H1 (cell line): ENCODE measurements around the gene NUP107. TPM values are rescaled to one million over a fixed set of nuclear protein-coding genes. Genes with fewer than 3 reads are reported as not detected.

Experiments used
- CTCF ChIA-PET: fragments of 300-600 bp; sonication (Branson Sonifier 250); formaldehyde crosslinking; loops from one replicate; lab custom pipeline; 2021; ENCODE audit not compliant: partially characterized antibody; lab: Charles Lee
- POLR2A ChIA-PET: fragments of 300-600 bp; sonication (Branson Sonifier 250); formaldehyde crosslinking; loops from one replicate; lab custom pipeline; 2021; ENCODE audit warnings: inconsistent platforms; ENCODE audit not compliant: partially characterized antibody; lab: Charles Lee
- DNase-seq, 2 experiments: peaks; one replicate each; pipeline versions ENCODE4 v3.0.0 to v3.0.0-alpha.2; 2010 to 2022; ENCODE audit warnings: low spot score in 2 of 2, low read depth in 1 of 2, mixed read lengths in 1 of 2
- FAIRE-seq: peaks from 2 replicates; lab custom pipeline; 2011; peaks lifted over from hg19 to GRCh38; lab: Jason Lieb, UNC
- H2AFZ ChIP-seq: 2 replicates; pipeline ENCODE4 v1.8.1; 2012; ENCODE audit warnings: low read length, inconsistent platforms
- H2AK5ac ChIP-seq: 2 replicates; pipeline ENCODE4 v1.6.1; 2013; ENCODE audit warnings: low read depth, low read length
- H2BK120ac ChIP-seq: replicated peaks from 2 replicates; pipeline ENCODE3; 2013; ENCODE audit warnings: low read depth, low read length, inconsistent platforms
- H2BK12ac ChIP-seq: 2 replicates; pipeline ENCODE4 v1.6.1; 2013; ENCODE audit warnings: low read depth, low read length
- H2BK15ac ChIP-seq: 2 replicates; pipeline ENCODE4 v1.6.1; 2013; ENCODE audit warnings: low read length
- H2BK20ac ChIP-seq: 2 replicates; pipeline ENCODE4 v1.6.1; 2013; ENCODE audit warnings: low read length
- H2BK5ac ChIP-seq: 2 replicates; pipeline ENCODE4 v1.6.1; 2013; ENCODE audit warnings: low read depth, low read length
- H3K14ac ChIP-seq: 2 replicates; pipeline ENCODE4 v1.6.1; 2013; ENCODE audit warnings: inconsistent platforms; ENCODE audit not compliant: insufficient read length
- H3K18ac ChIP-seq: 2 replicates; pipeline ENCODE4 v1.6.1; 2013; ENCODE audit warnings: low read length; ENCODE audit errors: extremely low read depth
- H3K23ac ChIP-seq: 2 replicates; pipeline ENCODE4 v1.6.1; 2013; ENCODE audit warnings: inconsistent platforms; ENCODE audit not compliant: insufficient read length
- H3K23me2 ChIP-seq: 2 replicates; pipeline ENCODE4 v1.6.1; 2013; ENCODE audit warnings: low read depth, low read length
- H3K27ac ChIP-seq: 2 replicates; pipeline ENCODE4 v1.6.1; 2011; ENCODE audit warnings: low read depth, low read length, inconsistent platforms
- H3K27me3 ChIP-seq, 4 experiments: replicated peaks in 1 of 4; 1 replicate in 1 of 4; 2 replicates in 3 of 4; pipeline versions ENCODE4 v1.6.1 to v1.8.1; 2011 to 2013; ENCODE audit warnings: low read length in 3 of 4, mild to moderate bottlenecking in 3 of 4, inconsistent platforms in 2 of 4, mixed read lengths in 2 of 4, moderate library complexity in 1 of 4; ENCODE audit not compliant: control insufficient read depth in 3 of 4, insufficient read depth in 3 of 4; ENCODE audit errors: extremely low read depth in 1 of 4
- H3K36me3 ChIP-seq, 4 experiments: 2 replicates each; pipeline versions ENCODE4 v1.6.1 to v1.8.1; 2011 to 2013; ENCODE audit warnings: mild to moderate bottlenecking in 4 of 4, low read length in 3 of 4, moderate library complexity in 2 of 4, control low read depth in 1 of 4, inconsistent platforms in 1 of 4; ENCODE audit not compliant: insufficient read depth in 4 of 4, control insufficient read depth in 2 of 4
- H3K4ac ChIP-seq: replicated peaks from 2 replicates; pipeline ENCODE3; 2013; ENCODE audit warnings: low read length, low read depth, mixed read lengths, inconsistent platforms; ENCODE audit not compliant: insufficient read length
- H3K4me1 ChIP-seq, 4 experiments: replicated peaks in 1 of 4; 1 replicate in 1 of 4; 2 replicates in 3 of 4; pipeline versions ENCODE4 v1.6.1 to v1.8.1; 2011 to 2013; ENCODE audit warnings: low read length in 3 of 4, inconsistent platforms in 2 of 4, mixed read lengths in 1 of 4; ENCODE audit not compliant: insufficient read depth in 4 of 4, control insufficient read depth in 3 of 4
- H3K4me2 ChIP-seq, 2 experiments: 2 replicates each; pipeline versions ENCODE4 v1.6.1 to v1.8.1; 2011 to 2013; ENCODE audit warnings: low read depth in 2 of 2, low read length in 2 of 2, control low read depth in 1 of 2, inconsistent platforms in 1 of 2, mild to moderate bottlenecking in 1 of 2; ENCODE audit not compliant: insufficient read depth in 1 of 2
- H3K4me3 ChIP-seq, 4 experiments: fragments of 200-600, 300-600 bp in 1 of 4; sonication (generic), shearing (Covaris generic), sonication (Bioruptor Twin) in 1 of 4; 2 replicates each; pipeline versions ENCODE4 v1.5.1 to v1.8.1; 2011 to 2016; ENCODE audit warnings: low read length in 4 of 4, low read depth in 3 of 4, control low read depth in 2 of 4, inconsistent platforms in 2 of 4, mild to moderate bottlenecking in 2 of 4, mixed read lengths in 1 of 4, moderate library complexity in 1 of 4; ENCODE audit not compliant: insufficient read depth in 2 of 4; ENCODE audit errors: extremely low read depth in 1 of 4
- H3K56ac ChIP-seq: replicated peaks from 2 replicates; pipeline ENCODE3; 2013; ENCODE audit warnings: low read depth, mild to moderate bottlenecking, mixed read lengths, low read length, inconsistent platforms; ENCODE audit not compliant: insufficient read length
- H3K79me1 ChIP-seq: 2 replicates; pipeline ENCODE4 v1.6.1; 2013; ENCODE audit warnings: low read depth, low read length, control low read depth
- H3K79me2 ChIP-seq, 2 experiments: 2 replicates each; pipeline versions ENCODE4 v1.6.1 to v1.8.1; 2012 to 2013; ENCODE audit warnings: low read length in 2 of 2, mild to moderate bottlenecking in 2 of 2, inconsistent platforms in 1 of 2; ENCODE audit not compliant: insufficient read depth in 2 of 2, control insufficient read depth in 1 of 2
- H3K9ac ChIP-seq, 4 experiments: replicated peaks in 1 of 4; 1 replicate in 1 of 4; 2 replicates in 3 of 4; pipeline versions ENCODE4 v1.6.1 to v1.8.1; 2011 to 2013; ENCODE audit warnings: low read depth in 3 of 4, low read length in 3 of 4, control low read depth in 2 of 4, mild to moderate bottlenecking in 2 of 4, moderate library complexity in 2 of 4, inconsistent platforms in 1 of 4; ENCODE audit errors: extremely low read depth in 1 of 4
- H3K9me3 ChIP-seq, 2 experiments: 2 replicates each; pipeline versions ENCODE4 v1.6.1 to v1.8.1; 2012 to 2013; ENCODE audit warnings: mild to moderate bottlenecking in 2 of 2, moderate library complexity in 2 of 2, control low read depth in 1 of 2, inconsistent platforms in 1 of 2, low read depth in 1 of 2, low read length in 1 of 2, mixed read lengths in 1 of 2; ENCODE audit not compliant: insufficient read depth in 2 of 2
- H4K20me1 ChIP-seq, 2 experiments: replicated peaks in 1 of 2; 2 replicates each; pipeline versions ENCODE3 to v1.8.1; 2011 to 2013; ENCODE audit warnings: inconsistent platforms in 2 of 2, low read length in 2 of 2, mild to moderate bottlenecking in 1 of 2; ENCODE audit not compliant: insufficient read depth in 2 of 2, control insufficient read depth in 1 of 2
- H4K5ac ChIP-seq: 2 replicates; pipeline ENCODE4 v1.6.1; 2013; ENCODE audit warnings: low read length, low read depth, mixed read lengths, inconsistent platforms; ENCODE audit not compliant: insufficient read length
- H4K8ac ChIP-seq: 2 replicates; pipeline ENCODE4 v1.8.0; 2013; ENCODE audit warnings: mild to moderate bottlenecking, moderate library complexity, low read length, inconsistent platforms; ENCODE audit not compliant: insufficient read depth; ENCODE audit errors: extremely low read depth
- H4K91ac ChIP-seq: replicated peaks from 2 replicates; pipeline ENCODE3; 2013; ENCODE audit warnings: low read length, mixed read lengths, inconsistent platforms; ENCODE audit not compliant: insufficient read length
- POLR2A ChIP-seq, 2 experiments: IDR thresholded peaks; 1 replicate in 1 of 2; 2 replicates in 1 of 2; pipeline ENCODE4 v1.6.1; 2011; ENCODE audit warnings: low read depth in 2 of 2, low read length in 2 of 2, mild to moderate bottlenecking in 2 of 2; ENCODE audit errors: control extremely low read depth in 1 of 2
- TCF12 ChIP-seq: IDR thresholded peaks from 2 replicates; pipeline ENCODE4 v1.6.1; 2011; ENCODE audit warnings: low read depth, mild to moderate bottlenecking, low read length
- WGBS, 2 experiments: shearing (Covaris generic) in 1 of 2; methylation state at CpG; one replicate each; pipeline versions ENCODE4 v1.1.6 to v1.1.7; 2013 to 2015; ENCODE audit warnings: low lambda C conversion rate in 2 of 2, mixed read lengths in 2 of 2, inconsistent platforms in 1 of 2, low coverage in 1 of 2, missing lambda C conversion rate in 1 of 2; ENCODE audit not compliant: insufficient replicate concordance in 2 of 2, insufficient coverage in 1 of 2, insufficient read length in 1 of 2; ENCODE audit errors: extremely low coverage in 1 of 2, missing lambda C conversion rate in 1 of 2; 5-methylcytosine and 5-hydroxymethylcytosine counted together
- polyA plus RNA-seq, 7 experiments: library from polyadenylated mRNA; depleted of rRNA in 3 of 7; stranded (reverse) in 5 of 7; unstranded in 2 of 7; fragments of >200 nt in 5 of 7; fragments of 200-250 nt in 2 of 7; gene quantifications; 1 replicate in 5 of 7; 2 replicates in 1 of 7; 4 replicates in 1 of 7; pipeline versions ENCODE4 v1.2.1 to v1.2.3, GENCODE V29; 2011 to 2013; ENCODE audit warnings: missing spikeins in 2 of 7, mixed read lengths in 2 of 7
- total RNA-seq: library from RNA; stranded (reverse); fragmentation: NEBNext Ultra II Directional; extraction: Animal tissue kit (Norgen Biotek cat#: 25700); gene quantifications from 2 replicates; pipeline ENCODE4 v1.2.1, GENCODE V29; 2021

Gene NUP107
- total and polyA plus RNA-seq, 2 of the 8 experiments (the other 6 are each of a cell fraction or from before 2014, with no cell fraction given), result 46.1 to 141 TPM

- Histone ChIP-seq H3K27ac (no peak overlapping the region), H3K18ac (no peak overlapping the region), H2BK5ac (no peak overlapping the region), H3K9me3 (no peaks in the 10 kb centered on the region), H2BK20ac (no peak overlapping the region), H4K91ac (no peak overlapping the region), H2AK5ac (no peak overlapping the region), H3K79me1 (no peaks in the 10 kb centered on the region), H3K23me2 (no peaks in the 10 kb centered on the region), H3K4ac (no peak overlapping the region), H2BK15ac (no peak overlapping the region), H3K56ac (no peak overlapping the region), H2AFZ (no peak overlapping the region), H3K79me2 (no peaks in the 10 kb centered on the region), H3K9ac (no peak overlapping the region), H4K20me1 (peaks cover 0 to 2% of the 10 kb centered on the region in 2 experiments), H3K4me1 (no peaks in the 10 kb centered on the region), H3K23ac (no peak overlapping the region), H2BK120ac (no peak overlapping the region), H4K5ac (no peak overlapping the region), H3K27me3 (no peaks in the 10 kb centered on the region)
- 93% methylated on average over 3 of the region's 3 CpGs; no CpG with 5 or more reads in 1 of the 2 experiments for WGBS, 2 experiments
- CTCF ChIA-PET, result no interaction called here
- no peak for DNase-seq
- no peak for TF ChIP-seq TCF12
- 0 out of 3 replicates have a peak, but pooled peaks of 1 of the 2 experiments have one; percentile 25 for TF ChIP-seq POLR2A (IDR thresholded peaks at IDR 0.05; ENCODE audit: control extremely low read depth in 1 of 2, low read depth in 2 of 2, low read length in 2 of 2)
- TF ChIP-seq, all 59 proteins: peak for 1
- H4K8ac ChIP-seq, result no peak overlapping the region
- POLR2A ChIA-PET, result interaction anchor here (1.9 kb wide), 1 partner anchor 10 kb away, joined by 6 read pairs; no protein-coding TSS in a partner anchor
- H3K14ac ChIP-seq, result no peak overlapping the region
- H3K4me2 ChIP-seq, result no peak overlapping the region
- no peak overlapping the region for H3K4me3 ChIP-seq
- no peak overlapping the region for H2BK12ac ChIP-seq
- peaks cover 0 to 16% (median 0%) of the 10 kb centered on the region in 4 experiments; a peak in 3 of 8 replicates for H3K36me3 ChIP-seq
- no peak for FAIRE-seq
Observed at GRCh38 chr12:68761442-68761812, 74.6 kb downstream of the NUP107 start.
